HG03469 (cell line): ENCODE measurements around the gene EPHB1.
"Not testable (repeated sequence)": the region's sequence is repeated elsewhere in the genome, so short reads cannot be mapped to it uniquely, and the experiment has no call there.

Source experiments
- ATAC-seq: cut with Tn5 transposase; IDR thresholded peaks from one replicate; pipeline ENCODE4 v1.9.1; 2021; ENCODE audit warnings: mild to moderate bottlenecking, moderate library complexity, moderate number of reproducible peaks; ENCODE audit not compliant: unreplicated experiment

The EPHB1 gene

DNA sequence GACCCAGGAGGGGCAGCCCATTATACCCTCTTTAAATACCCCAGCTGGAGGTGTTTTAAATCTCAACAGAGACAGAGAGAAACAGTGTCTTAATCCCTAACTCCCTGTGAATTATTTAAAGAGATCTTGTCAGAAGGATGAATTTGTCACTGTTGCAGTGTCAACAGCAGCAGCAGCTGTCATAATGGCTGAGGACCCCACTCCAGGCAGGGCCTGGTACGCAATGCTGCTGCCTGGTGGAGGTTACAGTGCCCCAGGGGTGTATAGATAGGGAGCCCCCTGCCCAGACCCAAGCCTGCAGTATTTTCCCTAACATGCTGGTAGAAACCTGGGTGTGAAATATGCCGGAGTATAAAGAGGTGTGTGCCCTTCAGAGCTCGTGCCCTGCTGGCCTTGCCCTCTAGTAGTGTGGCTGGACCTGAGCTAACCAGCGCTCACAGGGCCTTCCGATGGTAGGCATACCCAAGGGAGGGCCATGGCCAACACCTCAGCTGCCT, 143.0 kb downstream of the EPHB1 start:
- ATAC-seq, result no peak

DNA sequence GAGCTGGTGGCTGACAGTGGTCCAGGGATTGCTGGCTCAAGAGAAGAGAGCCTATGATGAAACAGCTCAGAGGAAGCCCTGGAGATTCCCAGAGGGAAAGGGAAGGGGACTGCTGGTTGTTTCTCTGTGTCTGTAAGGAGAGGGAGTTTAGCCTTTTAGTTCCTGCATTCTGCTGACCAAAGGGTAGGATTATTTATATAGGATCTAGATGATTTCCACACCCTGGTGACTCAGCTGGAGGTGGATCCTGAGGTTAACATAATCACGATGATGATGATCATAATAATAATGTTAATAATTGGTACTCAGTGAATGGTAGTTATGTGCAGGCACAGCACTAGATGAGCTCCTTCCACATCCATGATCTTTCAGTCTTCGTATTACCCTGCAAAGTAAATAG, 144.9 kb downstream of the EPHB1 start:
- ATAC-seq, result no peak

DNA sequence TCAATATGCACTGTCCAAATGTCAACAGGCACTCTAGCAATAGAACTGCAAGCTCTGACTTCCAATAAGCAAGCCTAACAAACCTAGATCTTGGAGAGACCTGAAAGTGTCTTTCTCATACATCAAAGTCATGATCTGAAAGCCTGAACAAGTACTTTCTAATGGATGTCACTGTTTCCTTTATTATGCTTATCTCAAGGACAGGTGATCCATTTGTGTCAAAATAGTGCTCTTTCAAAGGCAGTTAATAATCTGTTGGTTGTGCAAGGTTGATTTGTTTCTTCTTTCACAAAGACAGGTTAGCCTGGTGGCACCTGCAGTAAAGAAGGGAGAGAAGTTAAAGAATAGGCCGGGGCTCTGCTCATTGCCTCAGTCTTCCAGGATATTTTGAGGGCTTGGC, 146.8 kb downstream of the EPHB1 start:
- no peak for ATAC-seq

DNA sequence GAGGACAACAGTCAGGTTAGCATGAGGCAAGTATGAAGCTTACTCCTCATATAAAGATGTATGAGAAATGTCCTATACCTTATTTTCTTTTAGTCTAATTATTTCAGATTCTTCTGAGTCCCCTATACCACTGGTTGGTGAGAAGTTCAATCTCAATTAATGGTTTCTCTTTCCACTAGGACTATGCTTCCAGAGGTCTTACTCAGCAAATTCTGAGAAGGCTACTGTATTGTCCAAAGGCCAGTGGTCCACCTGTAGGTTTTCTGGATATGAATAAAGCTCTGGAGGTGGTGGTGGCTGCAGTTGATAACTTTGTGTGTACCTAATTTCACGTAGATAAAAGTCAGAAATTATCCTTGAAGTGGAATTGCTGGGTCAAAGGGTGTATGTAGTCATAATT, 149.4 kb downstream of the EPHB1 start:
- ATAC-seq, result no peak

DNA sequence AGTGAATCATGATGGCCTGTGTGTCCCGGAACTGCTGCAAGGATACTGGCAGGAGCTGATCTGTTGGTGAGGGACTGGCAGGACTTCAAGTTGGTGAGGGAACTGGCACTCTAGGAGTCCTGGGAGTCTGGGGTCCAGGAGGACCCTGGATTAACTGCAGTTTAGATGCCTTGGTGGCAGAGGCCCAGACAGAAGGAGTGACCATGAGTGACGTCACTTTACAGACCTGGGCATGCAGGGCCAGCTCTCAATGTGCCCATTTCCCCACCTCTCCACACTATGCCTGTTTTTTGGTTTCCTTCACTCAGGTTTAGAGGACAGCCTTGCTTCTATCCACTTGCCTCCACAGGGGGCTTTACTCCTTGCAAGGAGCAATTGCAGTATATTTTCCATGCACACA, 154.1 kb downstream of the EPHB1 start:
- no peak for ATAC-seq

DNA sequence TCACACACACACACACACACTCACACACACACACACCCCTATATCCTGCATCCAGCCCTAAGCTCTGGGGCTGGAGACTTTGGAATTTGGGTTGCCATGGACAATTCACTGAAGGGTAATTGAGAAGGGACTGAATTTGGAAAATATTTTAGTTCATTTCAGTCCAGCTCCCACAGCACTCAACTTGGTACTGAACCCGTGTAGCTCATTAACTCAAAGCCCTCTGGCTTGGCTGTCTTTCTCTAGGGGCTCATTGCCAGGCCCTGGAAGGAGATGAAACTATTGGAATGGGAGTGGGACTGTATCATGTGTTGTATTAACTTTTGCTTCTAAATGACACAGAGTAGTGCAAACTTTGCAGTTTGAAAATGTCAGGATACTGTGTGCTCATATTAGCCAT, 157.3 kb downstream of the EPHB1 start:
- ATAC-seq, result no peak

DNA sequence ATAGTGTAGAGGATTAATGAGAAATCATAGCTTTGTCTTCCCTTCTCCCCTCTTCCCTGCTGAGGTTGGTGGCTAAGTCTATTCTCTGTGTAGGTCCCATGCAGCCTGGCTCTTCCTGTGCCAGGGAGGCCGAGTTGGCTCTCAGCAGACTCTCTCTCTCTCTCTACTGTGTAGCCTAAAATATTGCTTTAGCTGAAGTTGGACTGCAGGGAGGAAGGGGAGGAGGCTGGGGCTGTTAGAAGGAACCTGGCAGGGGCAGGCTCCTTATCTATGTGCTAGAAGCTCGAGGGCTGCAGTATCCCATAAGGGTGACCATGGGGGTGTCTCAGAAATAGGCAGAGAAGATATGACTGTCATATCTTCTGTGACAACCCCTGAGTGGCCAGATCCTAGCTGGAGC, 160.8 kb downstream of the EPHB1 start:
- no peak for ATAC-seq

DNA sequence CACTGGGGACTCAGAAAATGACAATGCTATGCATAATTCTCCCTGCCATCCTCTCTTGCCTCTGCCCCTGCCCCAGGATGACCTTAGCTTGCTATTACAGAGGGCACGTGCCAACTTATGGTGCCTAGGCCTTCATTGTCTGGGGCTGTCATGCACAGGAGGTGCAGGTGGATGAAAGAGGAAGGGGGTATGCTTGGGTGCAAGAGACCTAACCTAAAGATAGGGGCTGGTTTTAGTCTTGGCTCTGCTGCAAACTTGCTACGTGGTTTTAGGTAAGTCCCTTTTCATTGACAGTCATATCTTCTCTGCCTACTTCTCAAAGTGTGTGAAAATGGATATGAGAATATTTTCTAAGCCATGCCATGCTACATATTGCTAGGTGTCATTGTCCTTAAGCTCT, 161.3 kb downstream of the EPHB1 start:
- peak; percentile 56 for ATAC-seq

DNA sequence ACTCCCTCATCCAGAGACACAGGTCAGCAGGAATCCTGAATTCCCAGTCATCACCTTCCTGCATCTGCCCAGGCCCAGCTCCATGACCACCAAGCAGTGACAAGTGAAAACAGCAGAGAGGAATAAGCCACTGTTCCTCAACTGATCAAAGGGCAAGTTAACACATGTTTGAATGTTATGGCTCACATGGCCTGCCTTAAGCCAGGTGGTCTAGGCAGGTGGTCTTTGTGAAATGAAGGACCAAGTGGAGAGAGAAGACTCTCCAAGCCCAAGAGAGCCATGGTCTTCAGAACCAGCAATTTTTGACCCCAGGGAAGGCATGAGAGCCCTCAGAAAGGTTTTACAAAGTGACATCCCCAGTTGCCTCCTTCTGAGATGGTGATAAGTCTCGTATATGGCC, 161.8 kb downstream of the EPHB1 start:
- ATAC-seq, result no peak

DNA sequence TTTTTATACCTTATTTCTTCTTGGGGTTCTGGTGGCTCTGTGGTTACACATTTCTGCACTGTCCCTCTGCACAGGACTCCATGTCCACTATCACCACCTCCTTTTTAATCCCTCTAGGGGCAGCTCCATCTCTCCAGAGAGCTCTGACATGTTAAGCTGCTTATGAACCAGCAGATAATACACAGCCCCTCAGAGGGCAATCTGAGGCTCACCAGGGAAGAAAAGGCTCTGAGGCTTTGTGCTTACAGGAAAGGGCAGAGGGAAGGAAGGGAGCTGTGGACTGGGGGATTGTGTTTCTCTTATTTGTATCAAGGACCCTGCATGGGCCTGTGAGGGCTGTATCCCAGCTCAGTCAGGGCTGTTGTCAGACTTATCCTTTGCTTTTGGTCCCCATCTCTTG, 164.5 kb downstream of the EPHB1 start:
- no peak for ATAC-seq

DNA sequence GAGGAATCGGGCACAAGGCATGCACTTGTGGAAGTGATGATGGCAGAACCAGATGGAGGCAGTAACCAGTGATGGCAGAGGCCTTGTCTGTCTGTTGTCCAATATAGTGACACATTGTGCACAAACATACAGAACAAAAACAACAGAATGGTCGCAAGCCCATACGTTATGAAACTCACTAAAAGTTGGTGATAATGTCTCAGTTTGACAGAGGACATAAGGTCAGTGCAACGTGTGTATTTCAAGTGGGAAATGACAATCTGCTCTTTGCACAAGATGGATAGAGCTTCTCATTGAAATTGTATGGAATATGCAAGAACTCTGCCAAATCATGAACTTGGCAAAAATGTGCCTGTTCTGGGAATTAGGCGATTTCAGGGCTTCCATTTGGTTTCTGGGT, 169.2 kb downstream of the EPHB1 start:
- no peak for ATAC-seq

DNA sequence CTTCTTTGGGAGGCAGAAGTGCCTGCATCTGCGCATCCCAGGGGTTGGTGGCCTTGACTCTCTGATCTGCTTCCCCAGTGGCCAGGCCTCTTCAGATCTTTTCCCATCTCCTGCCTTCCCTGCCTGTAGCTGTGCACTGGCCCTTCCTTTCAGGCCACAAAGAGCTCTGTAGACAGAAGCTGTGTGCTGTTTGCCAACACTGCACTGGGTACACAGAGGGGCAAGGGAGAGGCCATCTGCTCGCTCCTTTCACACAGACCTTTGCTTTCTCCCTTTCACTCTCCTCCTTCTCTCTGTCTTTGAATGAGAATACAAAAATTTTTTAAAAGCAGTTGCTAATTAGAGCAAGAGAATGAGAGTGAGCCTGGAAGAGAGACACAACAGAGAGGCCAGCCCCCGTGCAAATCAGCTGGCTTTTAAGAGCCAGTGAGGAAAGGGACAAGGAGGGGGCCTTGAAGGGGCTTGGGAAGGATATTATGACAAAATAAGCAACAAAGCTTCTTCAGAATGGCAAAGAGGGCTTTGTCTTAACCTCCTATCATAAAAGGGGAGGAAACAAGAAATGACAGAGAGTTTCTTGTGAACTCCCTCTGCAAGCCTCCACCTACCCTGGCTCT, 170.9 kb downstream of the EPHB1 start:
- no peak for ATAC-seq

DNA sequence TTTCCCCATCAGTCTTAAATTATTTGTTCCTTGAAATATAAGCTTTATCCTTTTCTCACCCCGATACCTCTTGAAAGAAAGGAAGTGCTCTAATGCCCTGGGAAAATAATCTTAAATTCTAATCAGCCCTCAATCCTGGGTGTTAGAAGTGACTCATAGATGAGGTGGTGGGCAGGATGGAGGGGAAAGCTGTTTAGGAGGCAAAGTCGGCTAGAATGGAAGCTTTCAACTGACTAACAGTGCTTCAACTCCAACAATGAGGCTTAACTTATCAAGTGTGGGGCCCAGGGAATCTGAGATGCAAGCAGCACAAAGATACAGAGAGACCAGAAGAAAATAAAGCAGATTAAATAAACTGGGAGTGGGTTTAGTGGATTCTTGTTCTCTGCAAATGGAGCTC, 175.8 kb downstream of the EPHB1 start:
- ATAC-seq, result no peak

DNA sequence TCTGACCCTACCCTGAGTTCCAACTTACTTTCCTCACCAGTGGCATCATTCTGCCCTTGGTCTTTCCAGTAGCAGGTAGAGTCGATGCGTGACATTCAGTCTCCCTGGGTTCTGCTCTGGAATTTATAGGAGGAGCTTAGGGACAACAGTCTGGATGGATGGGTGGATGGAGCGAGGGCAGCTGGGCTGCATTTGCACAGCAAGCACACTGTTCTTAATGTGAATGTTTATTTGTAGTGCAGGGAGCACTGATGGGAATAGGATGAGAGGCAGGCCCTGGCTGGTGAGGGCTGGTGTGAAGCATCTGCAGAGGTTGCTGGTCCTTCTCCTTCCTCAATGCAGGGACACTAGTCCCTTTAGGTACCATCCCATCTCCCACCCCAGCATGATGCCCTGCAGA, 176.2 kb downstream of the EPHB1 start:
- no peak for ATAC-seq

DNA sequence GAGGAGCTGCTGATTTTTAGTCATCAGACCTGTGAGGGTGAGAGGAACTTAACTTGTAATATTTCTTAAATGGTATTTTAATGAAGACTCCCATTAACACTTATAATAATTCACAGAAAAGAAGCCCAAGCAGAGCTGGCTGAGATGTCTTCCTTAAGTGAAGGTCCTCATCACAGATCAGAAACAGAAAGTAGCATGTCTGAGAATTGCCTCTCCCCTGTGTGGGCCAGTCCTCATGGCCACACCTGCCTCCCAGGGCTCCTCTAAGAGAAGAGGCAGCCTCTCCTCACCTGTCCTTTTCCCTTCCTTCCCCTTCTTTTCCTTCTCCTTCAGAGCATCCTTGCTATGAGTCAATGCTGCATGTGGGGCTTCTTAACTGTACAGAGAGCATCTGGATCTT, 176.8 kb downstream of the EPHB1 start:
- not testable (repeated sequence) for ATAC-seq

DNA sequence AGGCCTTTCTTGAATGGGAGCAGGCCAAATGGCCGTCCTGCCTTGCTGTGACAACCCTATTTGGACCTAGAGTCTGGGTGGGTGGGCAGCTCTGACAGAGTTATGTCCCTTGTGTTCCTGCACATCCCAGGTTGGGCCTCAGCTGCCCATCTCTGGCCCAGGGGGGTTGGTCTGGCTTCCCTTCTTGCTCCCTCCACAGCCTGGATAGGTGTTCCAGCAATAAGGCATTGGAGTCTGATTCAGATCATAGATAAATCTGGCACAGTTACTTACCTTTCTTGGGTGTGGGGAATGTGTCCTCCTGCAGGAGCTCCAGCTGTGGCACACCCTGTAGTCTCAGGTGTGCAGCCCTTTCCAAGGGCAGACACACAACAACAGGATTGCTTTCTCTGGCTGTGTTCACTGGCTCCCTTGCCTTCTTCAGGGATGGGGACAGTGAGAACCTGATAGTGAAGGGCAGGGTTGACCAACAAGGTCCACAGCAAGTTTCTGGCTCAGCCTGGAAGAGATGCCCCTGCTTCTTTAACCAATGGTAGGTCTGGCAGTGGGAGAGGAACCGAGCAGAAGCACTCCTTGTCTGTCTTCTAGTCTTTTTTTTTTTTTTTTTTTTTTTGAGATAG, 177.9 kb downstream of the EPHB1 start:
- ATAC-seq, result no peak

DNA sequence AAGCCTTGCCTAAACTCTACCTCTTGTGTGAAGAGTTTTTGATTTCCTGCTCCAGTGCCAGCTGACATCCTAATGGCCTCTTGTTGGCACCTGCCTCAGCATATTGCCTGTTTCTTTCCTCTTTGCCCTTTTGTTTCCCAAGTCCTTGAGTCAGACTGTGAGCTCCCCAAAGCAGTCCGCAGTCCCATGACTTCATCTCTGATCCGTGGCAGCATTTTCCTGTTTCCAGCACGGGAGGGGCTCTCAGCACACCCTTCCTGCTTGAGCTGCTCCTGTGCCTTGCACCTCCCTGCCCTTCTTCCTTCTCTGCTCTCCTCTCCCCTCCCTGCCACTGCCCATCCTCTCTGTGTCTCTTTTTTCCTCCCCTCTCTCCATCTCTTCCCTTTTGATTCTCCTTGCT, 179.6 kb downstream of the EPHB1 start:
- ATAC-seq, result no peak

DNA sequence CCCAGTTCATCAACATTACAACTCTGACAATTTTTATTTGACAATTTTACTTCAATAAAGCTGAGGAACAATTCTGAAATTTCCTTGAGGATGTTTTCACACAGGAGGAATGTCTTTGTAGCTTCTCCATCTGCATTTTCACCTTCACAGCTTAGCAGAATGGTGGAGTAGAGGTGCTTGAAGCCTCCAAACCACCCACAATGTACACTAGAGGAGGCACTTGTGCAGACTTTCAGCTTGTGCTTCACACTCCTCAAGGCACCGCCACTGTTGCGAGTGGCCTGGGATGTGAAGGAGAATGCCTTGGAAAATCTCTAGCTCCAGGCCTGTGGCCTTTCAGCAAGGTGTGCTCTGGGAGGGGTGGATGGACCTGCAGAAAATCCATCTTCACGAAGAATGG, 181.9 kb downstream of the EPHB1 start:
- no peak for ATAC-seq

DNA sequence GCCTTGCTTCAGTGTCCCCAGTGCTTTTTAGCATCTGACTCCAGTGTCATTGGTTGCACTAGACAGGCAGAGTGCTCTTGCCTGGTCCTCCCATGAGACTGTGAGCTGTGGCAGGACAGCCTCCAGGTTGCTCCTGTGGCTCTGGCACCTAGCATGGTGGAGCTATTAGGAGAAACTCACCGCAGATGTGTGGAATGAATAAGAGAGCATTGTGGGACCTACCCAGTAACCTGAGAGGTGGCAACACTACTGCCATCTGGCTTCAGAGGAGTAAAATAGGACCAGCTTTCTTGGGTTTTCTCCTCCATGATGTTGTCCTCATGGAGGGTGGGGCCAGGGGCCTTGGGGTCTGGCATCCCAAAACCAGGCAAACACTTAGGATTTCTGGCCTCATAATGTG, 183.6 kb downstream of the EPHB1 start:
- no peak for ATAC-seq

DNA sequence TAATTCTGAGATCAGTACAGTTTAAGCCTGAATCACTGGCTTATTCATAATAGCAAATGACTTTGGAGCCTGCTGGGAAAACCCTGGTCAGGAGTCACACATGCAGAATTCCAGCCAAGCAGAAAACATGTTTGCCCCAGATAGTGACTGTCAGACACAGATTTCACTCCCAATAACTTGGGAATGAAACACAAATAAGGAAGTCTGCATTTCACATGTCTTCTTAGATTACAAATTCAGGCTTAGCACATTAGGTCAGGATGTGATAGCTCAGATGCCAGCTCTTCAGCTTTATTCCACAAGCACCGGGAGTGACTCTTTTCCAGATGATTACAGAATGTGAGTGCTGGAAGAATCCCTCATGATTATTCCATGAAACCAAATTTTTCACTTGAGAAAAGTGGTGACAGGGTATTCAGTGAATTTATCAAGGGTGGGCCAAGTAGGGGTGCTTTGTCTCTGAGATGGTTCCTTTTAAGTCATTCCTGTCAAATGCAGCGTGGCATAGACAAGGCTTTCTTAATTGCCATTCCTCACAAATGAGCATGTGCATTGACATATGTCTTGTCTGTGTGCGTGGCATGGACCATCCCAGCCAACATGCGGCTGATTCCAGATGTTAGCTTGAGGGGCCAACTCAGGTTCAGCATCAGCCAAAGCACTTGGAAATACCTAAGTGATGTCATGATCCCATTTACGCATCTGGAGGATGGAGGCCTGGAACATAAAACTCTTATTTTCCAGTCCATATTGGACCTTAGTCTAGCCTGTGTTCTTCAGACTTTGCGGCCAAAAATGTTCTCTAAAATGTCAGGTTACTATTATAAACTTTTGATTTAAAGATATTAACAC, 191.0 kb downstream of the EPHB1 start:
- no peak for ATAC-seq

DNA sequence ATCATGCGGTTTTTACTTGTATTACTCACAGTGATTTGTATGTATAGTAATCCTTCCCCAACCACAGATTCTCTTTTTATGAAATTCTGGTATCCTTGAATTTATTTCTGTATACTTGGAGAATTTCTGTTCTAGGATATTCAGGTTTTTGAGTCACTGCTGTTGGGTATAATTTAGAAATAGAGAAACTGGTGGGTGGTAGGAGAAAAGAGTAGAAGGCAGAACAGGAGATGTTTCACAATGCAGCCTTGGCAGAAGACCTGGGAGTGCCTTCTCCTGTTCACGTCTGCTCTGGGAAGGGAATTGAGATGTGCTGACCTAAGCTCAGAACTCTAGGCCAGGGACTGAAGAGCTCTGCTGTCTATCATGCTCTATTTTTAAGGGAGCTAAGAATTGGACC, 193.6 kb downstream of the EPHB1 start:
- no peak for ATAC-seq

DNA sequence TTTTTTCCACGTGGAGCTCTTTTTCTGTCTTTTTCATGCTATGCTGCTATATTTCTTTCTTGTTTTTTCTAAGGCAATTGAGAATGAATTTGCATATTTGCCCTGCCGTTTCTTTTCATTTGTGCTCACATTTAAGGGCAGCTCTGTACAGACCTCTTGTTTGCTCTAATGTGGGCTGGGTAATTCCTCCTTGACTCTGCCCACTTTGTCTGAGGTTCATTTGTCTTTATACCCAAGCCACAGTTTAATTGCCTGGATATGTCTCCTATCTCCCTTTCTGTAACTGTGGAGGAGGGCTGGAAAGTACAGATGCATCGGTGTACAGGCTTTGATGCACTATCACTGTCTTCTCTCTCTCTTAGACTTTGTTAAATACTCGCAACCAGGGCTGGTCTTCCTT, 195.9 kb downstream of the EPHB1 start:
- no peak for ATAC-seq
